ENCODE data around the gene USP21.

DNA sequence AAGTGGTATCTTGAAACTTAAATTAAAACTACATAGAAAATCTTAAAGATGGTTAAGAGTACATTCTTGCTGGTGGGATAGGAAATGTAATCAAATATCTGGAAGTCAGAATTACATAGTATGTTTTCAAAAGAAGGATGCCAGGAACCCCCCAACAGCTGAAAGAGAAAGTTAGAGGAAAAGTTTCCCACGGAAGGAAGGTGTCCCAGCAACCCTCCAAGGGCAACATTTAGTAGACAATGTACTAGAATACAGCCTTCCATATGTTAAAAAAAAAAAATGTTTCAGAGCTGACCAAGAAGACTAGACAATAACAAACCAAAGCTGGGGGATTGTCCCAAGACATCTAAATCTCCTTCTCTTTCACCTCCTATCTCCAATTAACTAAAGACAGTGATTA lies 29.0 kb upstream of the USP21 start:
- TF ChIP-seq, protein P1, sequence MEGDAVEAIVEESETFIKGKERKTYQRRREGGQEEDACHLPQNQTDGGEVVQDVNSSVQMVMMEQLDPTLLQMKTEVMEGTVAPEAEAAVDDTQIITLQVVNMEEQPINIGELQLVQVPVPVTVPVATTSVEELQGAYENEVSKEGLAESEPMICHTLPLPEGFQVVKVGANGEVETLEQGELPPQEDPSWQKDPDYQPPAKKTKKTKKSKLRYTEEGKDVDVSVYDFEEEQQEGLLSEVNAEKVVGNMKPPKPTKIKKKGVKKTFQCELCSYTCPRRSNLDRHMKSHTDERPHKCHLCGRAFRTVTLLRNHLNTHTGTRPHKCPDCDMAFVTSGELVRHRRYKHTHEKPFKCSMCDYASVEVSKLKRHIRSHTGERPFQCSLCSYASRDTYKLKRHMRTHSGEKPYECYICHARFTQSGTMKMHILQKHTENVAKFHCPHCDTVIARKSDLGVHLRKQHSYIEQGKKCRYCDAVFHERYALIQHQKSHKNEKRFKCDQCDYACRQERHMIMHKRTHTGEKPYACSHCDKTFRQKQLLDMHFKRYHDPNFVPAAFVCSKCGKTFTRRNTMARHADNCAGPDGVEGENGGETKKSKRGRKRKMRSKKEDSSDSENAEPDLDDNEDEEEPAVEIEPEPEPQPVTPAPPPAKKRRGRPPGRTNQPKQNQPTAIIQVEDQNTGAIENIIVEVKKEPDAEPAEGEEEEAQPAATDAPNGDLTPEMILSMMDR (conservative IDR thresholded peaks at IDR 0.05; ENCODE audit: low read depth, low read length), result no peak
- no peak for TF ChIP-seq RFX5 (IDR thresholded peaks at IDR 0.05; ENCODE audit: low read depth, low read length)
- TF ChIP-seq CHD1 (IDR thresholded peaks at IDR 0.05; ENCODE audit: low read depth, low read length), result no peak
- no peak for TF ChIP-seq SMC3 (IDR thresholded peaks at IDR 0.05; ENCODE audit: low read depth, low read length)
- TF ChIP-seq, protein P2, sequence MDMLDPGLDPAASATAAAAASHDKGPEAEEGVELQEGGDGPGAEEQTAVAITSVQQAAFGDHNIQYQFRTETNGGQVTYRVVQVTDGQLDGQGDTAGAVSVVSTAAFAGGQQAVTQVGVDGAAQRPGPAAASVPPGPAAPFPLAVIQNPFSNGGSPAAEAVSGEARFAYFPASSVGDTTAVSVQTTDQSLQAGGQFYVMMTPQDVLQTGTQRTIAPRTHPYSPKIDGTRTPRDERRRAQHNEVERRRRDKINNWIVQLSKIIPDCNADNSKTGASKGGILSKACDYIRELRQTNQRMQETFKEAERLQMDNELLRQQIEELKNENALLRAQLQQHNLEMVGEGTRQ (IDR thresholded peaks at IDR 0.05; ENCODE audit: low read depth, low read length), result no peak
- no peak for TF ChIP-seq MXI1 (IDR thresholded peaks at IDR 0.05; ENCODE audit: borderline replicate concordance, low read depth, low read length)
- no peak for TF ChIP-seq POLR2A (IDR thresholded peaks at IDR 0.05; ENCODE audit: low read depth, low read length)
- no peak for TF ChIP-seq BHLHE40 (IDR thresholded peaks at IDR 0.05; ENCODE audit: low read depth, low read length)
- TF ChIP-seq RAD21 (IDR thresholded peaks at IDR 0.05; ENCODE audit: low read length), result no peak
- TF ChIP-seq NFE2L2 (IDR thresholded peaks at IDR 0.05; ENCODE audit: low read depth, low read length), result no peak
- no peak for TF ChIP-seq MAZ (IDR thresholded peaks at IDR 0.05; ENCODE audit: borderline replicate concordance, low read depth, low read length)
- TF ChIP-seq RCOR1 (IDR thresholded peaks at IDR 0.05; ENCODE audit: insufficient replicate concordance, low read length), result no peak
- no peak for TF ChIP-seq CEBPB (IDR thresholded peaks at IDR 0.05; ENCODE audit: low read depth, low read length)
- TF ChIP-seq MAFK (IDR thresholded peaks at IDR 0.05; ENCODE audit: low read depth, low read length), result no peak

All from IMR-90 (cell line).